ENCODE data around the gene EXD3.

The EXD3 gene

DNA sequence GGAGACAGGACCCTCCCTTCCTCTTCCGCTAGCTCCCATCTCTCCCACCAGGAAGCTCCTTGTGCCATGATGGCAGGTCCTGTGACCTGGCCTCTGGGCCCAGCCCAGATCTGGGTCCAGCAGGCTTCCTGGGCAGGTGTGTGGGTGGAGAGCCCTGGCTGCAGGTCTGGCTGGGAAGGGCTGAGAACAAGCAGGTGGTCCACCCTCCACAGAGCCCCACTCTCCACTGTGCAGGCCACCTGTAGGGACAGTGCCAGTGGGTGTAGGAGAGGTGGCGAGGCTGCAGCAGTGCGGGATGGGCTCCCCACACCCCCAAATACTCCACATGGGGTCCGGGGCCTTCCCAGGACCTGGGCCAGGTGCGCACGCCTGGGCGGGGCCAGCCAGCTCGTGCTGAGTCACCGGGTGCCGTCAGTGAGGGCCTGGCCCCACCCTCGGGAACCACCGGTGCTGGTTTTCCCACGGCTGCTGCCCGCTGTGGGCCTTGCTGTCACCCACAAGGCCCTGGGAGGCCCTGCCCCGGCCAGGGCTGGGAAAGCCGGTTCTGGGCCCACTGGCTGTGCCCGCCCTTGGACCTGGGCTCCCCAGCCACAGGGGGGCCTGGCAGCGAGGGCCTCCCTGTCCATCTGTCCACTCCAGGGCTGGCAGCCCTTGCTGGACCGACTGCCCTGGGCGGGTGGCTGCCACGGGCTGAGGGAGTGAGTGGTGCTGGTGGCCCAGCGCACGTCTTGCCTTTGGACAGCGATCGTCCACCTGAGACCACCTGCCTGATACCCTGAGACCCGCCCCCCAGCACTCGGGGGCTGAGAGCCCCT, 111.6 kb downstream of the EXD3 start:
- DNase-seq, result peak in 1 of 58 donors; percentile 33

DNA sequence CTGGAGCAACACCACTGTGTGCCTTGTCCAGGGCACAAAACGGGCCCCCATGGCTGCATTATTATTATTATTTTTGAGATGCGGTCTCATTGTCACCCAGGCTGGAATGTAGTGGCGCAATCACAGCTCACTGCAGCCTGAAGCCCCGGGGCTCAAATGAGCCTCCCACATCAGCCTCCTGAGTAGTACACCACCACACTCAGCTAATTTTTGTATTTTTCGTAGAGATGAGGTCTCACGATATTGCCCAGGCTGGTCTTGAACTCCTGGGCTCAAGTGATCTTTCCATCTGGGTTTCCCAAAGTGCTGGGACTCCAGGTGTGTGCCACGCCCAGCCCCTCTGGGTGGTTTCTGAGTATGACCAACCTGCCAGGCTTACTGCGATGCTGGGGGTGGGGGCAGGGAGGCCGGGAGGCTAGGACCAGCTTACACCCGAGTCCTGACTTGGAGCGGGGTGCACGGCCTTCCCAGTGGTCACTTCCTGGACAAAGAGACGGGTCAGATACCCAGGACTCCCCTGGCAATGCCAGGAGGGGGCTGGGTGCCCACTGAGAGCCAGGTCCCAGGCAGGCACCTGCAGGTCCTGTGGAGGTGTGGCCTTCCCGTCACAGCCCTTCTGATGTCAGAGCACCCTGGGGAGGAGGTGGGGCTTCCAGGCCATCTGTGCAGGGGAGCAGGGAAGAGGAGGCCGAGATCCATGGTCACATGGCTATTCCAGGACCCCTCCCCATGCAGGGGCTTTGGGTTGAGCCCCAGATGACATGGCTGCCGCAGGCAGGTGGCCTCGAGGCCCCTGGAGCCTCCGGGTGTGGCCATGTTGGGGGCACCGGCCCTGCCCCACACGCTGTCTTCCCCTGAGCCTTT, 112.5 kb downstream of the EXD3 start:
- no peak for DNase-seq

DNA sequence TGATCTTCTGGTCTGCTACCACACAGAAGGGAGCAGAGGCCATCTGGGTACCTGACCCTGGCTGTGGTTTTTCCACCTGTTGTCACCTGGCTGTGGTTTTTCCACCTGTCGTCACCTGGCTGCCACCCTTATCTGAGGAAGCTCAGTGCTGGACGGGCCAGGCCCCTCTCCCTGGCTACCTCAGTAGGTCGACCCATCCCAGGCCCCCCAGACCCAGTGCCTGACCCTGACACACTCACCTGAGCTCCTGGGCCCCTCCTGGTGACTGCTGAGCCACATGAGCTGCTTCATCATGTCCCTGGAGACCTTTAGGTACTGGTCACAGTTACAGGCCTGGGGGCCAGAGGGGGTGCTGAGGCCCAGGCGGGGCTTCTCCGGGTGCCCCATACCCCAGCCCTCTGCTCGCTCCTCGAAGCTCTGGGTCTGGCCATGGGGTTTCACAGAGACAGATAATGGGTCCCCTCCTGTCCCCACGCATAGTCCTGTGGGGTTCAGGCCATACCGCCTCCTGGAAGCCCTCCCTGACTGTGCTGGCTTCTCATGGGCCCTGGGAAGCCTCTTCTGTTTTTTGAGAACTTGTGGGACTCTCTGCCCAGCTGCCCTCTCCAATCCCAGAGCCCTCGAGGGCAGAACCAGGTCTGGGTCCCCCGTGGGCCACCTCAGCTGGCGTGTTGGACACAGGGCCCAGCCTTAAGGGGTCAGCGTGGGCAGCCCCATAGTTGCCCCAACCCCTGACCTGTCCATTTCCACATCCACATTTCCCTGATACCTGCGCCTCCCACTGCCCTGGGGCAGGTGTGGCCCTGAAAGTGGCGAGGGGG, 113.4 kb downstream of the EXD3 start:
- no peak for DNase-seq

DNA sequence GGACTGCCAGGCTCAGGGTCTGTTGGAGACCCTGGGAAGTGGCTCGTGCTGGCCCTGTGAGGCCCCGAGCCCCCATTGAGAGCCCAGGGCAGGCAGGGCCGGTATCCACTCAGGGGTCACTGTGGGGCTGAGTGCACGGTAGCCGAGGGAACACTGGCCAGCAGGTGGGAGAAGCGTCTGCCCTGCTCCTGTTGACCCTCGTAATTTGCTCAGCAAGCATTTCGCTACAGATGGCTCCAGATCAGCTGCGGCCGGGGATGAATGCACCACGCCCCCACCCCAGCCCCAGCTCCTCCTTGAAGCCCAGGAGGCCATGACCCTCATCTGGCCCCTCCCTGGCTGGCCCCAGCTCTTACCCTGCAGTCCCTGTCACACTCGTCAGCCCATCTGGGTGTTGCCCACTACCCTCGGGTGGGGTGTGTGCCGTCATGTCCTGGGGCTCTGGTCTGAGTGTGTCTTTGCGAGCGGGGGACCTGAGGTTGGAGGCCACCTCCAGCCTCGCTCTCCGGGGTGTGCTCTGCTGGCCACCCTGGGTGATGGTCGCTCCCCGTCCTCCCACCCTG, 114.8 kb downstream of the EXD3 start:
- no peak for DNase-seq

DNA sequence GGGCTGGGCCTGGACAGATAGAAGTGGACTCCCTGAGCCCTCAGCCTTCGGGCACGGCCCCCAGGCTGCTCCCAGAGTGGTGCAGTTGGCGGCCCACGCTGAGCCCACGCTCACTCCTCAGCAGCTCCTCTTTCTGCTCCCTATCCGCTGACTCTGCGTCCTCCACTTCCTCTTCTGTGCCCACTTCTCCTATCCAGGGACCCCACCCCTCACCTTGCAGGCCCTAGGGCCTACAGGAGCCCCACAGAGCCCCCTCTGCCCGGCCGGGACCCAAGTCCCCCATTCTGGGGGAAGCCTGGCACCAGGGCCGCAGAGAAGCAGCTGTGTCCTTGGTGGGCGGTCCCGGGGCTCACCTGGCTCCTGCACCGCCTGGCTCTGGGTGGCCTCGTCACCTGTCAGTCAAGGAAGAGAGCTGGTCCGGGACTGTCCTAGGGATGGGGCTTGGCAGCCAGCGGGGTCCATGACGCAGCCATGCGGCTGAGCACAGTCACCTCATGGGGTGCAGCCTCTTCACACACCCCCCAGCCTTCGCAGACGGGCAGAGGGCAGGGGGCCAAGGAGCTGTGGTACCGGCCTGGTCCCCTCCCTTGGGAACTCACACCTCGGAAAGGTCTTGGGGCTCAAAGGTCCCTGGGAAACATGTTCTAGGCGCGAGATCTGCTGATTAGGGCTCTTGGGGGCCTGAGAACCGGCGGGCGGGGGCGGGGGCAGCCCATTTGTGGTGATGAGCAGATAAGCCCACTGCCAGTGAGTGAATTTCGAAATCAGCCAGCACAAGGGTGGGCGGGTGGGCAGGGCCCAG, 115.5 kb downstream of the EXD3 start:
- no peak for DNase-seq

DNA sequence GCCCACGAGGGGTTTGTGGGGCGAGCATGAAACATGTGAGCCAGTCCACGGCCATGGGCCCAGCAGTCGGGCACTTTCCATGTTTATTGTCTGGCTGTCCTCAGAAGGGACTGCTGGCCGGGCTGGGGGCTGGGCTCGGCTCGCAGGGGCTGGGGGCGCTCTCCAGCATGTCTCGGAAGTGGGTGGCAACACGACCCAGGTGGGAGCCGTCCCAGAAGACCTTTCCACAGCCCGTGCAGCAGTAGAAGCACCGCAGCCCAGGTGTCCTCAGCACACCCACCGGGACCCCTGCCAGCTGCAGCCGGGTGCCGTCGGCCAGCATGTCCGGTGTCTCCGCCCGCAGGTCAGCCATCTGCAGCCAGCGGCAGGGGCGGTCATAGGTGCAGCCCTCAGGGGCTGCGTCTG, 116.1 kb downstream of the EXD3 start:
- no peak for DNase-seq

DNA sequence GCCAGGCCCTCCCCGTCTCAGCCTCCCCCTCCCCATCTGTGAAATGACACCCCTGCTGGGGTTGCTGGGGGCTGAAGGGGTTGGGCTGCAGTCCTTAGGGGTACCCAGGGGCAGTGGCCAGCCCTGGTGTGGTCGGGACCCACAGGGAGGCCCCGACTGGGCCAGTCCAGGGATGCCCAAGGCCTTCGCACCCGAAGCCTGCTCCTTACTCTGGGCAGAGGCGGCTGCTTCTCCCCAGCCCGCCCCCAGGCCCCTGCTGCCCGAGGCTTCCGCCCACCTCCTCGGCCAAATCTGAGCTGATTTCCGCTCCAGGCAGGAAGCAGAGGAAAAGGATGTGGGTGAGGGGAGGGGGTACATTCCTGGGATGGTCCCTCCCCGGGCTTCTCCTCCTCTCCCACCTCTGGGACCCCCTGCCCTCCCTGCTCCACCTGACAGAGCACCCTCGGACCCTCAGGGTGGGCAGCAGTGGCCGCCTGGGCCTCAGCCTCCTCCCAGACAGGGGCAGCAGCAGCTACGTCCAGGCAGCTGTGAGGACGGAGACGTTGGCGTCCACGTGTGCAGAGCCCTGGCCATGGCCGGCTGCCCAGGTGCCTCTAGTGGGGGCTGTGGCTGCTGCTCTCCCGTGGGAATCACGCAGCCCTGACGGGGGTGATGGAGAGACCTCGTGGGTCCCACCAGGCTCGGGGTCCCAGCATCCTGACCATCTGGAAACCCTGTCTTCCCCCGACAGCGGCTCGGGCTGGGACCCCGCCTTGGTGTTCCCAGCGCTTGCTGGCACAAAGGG, 116.7 kb downstream of the EXD3 start:
- peak in 1 of 58 donors; percentile 33 for DNase-seq

DNA sequence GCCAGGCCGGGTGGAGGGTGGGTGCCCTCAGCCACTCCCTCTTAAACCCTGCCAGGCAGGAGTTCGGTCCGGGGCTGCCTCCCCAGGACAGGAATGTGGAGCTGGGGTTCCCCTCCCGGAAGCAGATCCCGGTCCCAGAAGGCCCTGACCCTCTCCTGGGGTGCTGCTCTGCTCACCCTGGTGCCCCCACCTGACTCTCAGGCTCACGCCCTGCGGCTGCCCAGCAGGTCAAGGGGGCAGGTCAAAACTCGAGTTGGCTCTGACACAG, 117.2 kb downstream of the EXD3 start:
- DNase-seq, result no peak

DNA sequence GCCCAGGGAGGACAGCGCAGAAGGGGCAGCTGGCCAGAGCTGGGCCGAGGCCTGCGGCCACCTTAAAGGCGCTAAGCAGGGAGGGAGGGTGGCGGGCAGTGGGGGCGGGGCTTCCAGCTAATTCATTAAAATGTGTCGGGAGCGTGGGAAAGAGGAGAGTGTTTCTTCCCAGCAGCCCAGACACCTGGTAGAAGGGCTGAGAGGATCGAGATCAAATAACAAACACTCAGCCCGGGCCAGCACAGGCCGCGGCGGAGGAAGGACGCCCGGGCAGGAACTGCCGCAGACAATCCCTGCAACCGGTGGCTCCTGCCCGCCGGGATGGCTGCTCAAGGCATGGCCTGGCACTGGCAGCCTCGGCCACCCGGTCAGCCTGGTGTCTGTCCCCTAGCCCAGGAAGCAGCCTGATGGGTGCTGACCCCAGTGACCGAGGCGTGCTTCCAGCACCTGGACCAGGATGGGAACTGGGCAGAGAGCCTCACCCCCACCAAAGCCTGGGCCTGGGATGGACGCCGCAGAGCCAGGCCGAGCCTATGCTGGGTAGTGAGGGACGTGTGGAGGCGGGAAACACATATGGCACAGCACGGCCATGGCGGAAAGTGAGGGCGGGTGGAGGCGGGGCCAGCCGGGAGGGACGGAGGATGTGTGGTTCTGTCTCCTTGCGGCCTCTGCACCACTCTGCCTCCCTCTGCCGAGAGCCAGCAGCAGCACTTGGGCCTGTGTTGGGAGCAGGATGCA, 117.7 kb downstream of the EXD3 start:
- peak in 33 of 58 donors; percentile 28 to 73 (median 52) for DNase-seq

DNA sequence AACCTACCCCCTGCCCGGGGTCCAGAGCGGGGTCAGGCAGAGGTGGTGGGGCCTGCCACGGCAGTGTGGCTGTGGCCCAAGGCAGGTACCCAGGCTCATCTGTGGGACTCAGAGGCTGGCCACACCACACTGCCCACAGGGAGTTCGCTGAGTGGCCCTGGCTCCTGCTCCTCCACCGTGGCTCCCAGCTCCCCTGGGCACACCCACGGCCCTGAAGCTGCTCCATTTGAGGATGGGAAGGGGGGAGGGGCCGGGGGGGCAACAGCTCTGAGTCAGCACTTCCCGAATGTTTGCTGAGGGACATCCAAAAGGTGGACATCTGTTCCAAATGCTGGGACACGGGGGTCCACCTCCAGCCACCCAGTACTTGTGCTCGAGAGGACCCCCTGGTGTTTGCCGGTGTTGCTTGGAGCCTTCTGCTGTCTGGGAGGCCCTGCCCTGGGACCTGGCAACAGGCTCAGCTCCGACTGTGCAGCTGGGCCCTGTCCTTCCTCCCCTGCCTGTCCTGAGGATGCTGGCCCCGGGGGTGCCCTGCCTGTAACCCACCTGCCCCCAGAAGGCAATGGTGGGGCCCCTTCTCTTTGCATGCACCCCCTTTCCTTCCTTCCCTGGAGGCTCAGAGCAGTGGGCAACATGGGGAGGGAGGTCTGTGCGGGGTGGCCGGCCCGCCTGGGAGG, 118.4 kb downstream of the EXD3 start:
- DNase-seq, result no peak

DNA sequence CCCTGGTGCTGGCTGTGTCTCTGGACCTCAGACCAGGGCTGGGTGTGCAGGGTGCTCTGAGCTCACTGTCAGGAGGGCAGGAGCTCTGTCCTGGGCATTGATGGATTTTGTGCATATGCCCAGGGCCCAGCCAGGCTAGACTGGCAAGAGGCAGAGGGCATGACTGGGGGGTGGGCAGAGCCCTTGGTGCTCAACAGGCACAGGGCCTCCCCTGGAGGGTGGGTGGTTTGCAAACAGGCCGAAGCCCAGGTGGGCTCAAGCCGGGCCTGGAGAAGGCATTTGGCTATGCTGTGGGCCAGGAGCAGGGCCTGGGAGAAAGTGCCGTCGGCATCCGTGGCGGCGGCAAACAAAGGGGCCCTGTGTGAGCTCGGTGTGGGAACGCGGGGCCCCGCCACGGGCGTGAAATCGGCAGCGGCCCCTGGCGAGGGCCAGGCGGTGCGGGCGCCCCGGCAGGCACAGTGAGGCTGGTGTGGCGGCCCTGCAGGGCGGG, 119.0 kb downstream of the EXD3 start:
- peak in 5 of 58 donors; percentile 25 to 45 (median 33) for DNase-seq

DNA sequence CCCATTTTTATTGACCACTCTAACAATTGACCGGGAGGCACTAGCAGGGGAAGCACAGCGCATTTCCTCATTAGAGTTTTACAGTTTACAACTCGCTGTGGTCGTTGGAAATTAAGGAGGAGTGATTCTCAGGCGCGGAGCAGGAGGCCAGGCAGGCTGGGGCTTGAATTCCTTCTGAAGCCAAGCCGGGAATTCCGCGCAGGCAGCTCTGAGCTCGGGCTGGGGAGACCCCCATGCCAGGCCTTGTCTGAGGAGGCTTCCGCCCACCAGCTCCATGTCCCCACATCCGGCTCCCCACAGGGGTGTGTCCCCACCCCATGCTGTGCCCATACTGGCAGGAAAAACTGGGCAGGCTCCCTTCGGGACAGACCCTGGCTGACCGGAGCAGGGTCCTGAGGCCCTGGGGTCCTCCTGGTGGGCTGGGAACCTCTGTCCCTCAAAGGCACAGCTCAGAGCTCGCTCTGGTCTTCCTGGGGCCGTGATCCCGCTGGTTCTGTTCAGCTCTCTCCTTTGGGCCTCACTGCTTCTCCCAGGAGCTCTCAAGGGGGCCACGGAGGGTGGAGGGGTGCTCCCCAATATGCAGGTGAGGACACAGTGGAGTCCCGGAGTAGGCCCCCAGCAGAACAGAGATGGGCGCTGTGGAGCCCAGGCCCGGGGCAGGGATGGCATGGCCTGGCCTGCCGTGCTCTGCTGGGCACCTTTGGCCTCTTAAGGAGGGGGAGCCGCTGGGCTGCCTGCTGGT, 119.6 kb downstream of the EXD3 start:
- no peak for DNase-seq

DNA sequence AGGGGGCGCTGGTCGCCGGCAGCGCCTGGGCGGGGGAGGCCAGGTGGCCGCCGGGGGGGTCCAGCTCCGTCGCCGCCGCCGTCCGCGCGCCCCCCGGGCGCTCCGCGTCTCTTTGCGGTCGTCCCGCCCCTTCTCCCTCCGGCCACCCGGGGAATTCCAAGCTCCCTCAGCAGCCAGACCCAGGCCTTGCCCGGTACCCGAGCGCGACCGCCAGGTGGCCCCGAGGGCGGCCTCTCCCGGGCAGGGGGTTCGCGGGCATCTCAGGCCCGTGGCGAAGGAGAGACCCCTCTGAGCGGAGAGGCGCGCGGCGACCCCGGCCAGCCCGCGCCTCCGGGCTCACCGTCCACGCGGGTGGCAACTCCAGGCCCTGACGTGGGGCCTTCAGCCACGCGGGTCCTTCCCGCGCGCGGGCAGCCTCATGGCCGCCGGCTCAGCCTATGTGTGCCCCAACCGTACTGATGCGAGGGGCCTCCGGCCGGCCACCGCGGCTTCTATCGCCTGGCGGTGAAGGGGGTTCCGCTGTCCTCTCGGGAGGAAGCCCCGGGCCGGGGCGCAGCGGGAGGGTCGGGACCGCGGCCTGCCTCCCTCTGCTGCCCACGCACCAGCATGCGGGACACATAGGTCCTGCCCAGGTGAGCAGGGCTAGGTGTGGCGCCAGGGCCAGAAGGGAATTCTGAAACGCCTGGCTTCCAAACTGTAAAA, 120.4 kb downstream of the EXD3 start:
- no peak for DNase-seq

DNA sequence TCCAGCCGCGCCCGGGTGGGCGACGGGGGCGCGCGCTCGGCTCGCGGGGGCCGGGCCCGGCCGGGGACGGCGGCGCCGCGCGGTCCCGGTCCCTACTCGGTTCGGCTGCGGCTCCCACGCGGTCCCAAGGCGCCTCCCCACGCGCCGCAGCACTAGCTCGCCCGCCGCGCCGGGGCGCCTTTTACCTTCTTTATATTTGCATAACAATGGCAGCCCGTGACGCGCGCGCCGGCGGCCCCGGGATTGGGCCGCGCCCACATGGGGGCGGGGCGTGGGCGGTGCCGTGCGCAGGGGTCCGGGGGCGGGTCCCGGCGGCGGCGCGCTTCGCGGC, 120.9 kb downstream of the EXD3 start, which contains the start of gene NRARP:
Gene NRARP (minus strand): TSS at position 154 of the 331 bp plus-strand sequence. CDS start 343 bp downstream, outside the sequence.
- DNase-seq, result peak in 55 of 58 donors; percentile 39 to 92 (median 82)

DNA sequence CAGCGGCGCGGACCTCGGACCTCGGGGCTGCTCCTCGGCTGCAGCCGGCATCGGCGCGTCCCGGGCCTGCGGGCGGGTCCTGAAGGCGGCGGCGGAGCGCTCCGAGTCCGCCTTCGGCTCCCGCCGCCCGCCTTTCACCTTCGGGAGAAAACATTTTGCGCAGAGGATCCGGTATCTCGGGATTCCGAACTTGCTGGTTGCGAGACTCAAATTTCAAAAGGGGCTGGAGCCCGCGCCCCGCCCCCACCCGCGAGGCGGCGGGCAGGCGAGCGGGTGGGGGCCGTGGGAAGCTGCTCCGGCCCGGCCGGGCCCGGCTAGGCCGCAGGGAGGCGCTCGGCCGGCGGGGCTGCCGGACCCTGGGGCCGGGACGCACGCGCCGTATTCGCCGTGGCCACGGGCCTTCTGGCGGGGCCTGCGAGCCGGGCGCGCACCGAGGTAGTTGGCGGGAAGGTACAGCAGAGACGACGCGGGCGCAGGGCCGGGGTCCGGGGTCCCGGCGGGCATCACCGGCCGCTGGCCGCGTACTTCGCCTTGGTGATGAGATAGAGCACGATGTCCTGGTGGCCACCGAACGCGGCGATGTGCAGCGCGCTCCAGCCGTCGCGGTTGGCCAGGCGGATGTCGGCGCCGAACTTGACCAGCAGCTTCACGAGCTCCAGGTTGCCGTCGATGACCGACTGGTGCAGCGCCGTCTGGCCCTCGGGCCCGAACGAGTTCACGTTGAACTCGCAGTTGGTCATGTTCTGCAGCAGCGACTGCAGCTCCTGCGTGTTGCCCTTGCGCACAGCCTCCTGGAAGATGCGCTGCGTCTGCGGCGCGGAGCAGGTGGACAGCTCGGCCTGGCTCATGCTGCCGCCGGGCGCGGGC, 121.6 kb downstream of the EXD3 start:
- peak in 2 of 58 donors; percentile 45 to 53 for DNase-seq

Data from anterior cingulate cortex (tissue), 58 donors.